Measurements from ENCODE around the gene EGFL6. TPM values are rescaled to one million over a fixed set of nuclear protein-coding genes. Genes with fewer than 3 reads are reported as not detected.

The EGFL6 gene
- total and polyA plus RNA-seq, 2 experiments from 2014 or later = 116 to 131 TPM

DNA sequence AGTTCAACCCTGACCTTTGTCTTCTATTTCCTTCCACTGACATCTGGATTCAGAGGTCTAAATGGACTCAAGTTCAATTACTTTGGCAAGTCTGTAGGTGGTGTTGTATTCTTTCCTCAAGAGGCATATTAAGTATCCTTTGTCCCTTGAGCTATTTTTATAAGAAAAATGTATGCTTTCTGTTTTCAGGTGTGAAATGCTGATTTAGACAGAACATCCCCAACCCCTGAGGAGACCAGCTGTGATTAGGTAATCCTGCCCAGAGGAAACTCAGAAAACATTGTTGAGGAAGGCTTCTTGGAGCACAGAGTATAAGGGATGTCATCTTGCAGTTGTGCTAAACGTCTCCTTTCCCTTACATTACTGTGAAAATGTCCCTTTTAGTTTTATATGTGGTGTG is 46.6 kb upstream of the EGFL6 start:
- 53% methylated on average over 1 of the region's 1 CpG for WGBS (ENCODE audit: low lambda C conversion rate, missing lambda C conversion rate)
- no peaks in the 10 kb centered on the region for H3K36me3 ChIP-seq (replicated peaks; ENCODE audit: insufficient read depth, low read depth)
- no peaks in the 10 kb centered on the region for H3K27me3 ChIP-seq
- DNase-seq (ENCODE audit: low spot score) = no peak
- H3K79me2 ChIP-seq = no peaks in the 10 kb centered on the region
- H2AFZ ChIP-seq = no peak overlapping the region
- no peaks in the 10 kb centered on the region for H4K20me1 ChIP-seq (ENCODE audit: insufficient read depth, poor library complexity, severe bottlenecking)
- H3K27ac ChIP-seq = no peak overlapping the region
- no peaks in the 10 kb centered on the region for H3K9me3 ChIP-seq (ENCODE audit: low read depth)
- no peaks in the 10 kb centered on the region for H3K4me1 ChIP-seq (ENCODE audit: insufficient read depth)
- no peak overlapping the region for H3K4me3 ChIP-seq
- no peak overlapping the region for H3K4me2 ChIP-seq
- H3K9me2 ChIP-seq (replicated peaks; ENCODE audit: insufficient read depth) = no peaks in the 10 kb centered on the region
- no peak for TF ChIP-seq EZH2 (IDR thresholded peaks at IDR 0.05; ENCODE audit: borderline replicate concordance)
- TF ChIP-seq, protein P1, sequence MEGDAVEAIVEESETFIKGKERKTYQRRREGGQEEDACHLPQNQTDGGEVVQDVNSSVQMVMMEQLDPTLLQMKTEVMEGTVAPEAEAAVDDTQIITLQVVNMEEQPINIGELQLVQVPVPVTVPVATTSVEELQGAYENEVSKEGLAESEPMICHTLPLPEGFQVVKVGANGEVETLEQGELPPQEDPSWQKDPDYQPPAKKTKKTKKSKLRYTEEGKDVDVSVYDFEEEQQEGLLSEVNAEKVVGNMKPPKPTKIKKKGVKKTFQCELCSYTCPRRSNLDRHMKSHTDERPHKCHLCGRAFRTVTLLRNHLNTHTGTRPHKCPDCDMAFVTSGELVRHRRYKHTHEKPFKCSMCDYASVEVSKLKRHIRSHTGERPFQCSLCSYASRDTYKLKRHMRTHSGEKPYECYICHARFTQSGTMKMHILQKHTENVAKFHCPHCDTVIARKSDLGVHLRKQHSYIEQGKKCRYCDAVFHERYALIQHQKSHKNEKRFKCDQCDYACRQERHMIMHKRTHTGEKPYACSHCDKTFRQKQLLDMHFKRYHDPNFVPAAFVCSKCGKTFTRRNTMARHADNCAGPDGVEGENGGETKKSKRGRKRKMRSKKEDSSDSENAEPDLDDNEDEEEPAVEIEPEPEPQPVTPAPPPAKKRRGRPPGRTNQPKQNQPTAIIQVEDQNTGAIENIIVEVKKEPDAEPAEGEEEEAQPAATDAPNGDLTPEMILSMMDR (IDR thresholded peaks at IDR 0.05; ENCODE audit: poor library complexity) = peak; percentile 16
- no peak for TF ChIP-seq EZH2phosphoT487 (IDR thresholded peaks at IDR 0.05; ENCODE audit: low read depth, severe bottlenecking, unreplicated experiment)

DNA sequence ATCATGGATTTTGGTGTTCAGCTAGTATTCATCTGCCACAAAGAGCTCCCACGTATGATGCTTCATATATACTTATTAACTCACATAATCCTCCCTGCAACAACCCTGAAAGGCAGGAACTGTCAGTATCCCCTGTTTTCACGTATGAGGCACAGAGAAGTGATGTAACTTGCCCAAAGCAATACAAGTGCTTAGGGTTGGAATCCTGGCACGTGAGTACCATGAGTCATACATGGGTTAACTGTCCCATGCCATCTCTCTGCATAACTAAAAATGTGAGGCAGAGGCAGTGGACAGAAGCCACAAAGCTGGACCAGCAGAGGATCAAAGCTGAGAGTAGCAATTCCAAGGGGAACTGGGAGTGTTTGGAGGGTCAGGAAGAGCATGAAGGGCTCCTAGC is 35.7 kb upstream of the EGFL6 start:
- Histone ChIP-seq H3K79me2 (no peaks in the 10 kb centered on the region), H3K27ac (no peak overlapping the region), H3K36me3 (replicated peaks; ENCODE audit: insufficient read depth, low read depth) (no peaks in the 10 kb centered on the region), H4K20me1 (ENCODE audit: insufficient read depth, poor library complexity, severe bottlenecking) (no peaks in the 10 kb centered on the region), H3K4me3 (no peak overlapping the region), H3K9me3 (ENCODE audit: low read depth) (no peaks in the 10 kb centered on the region), H3K9me2 (replicated peaks; ENCODE audit: insufficient read depth) (no peaks in the 10 kb centered on the region), H2AFZ (no peak overlapping the region), H3K27me3 (no peaks in the 10 kb centered on the region), H3K4me2 (no peak overlapping the region), H3K4me1 (ENCODE audit: insufficient read depth) (no peaks in the 10 kb centered on the region)
- no peak for DNase-seq (ENCODE audit: low spot score)
- WGBS (ENCODE audit: low lambda C conversion rate, missing lambda C conversion rate) = 45% methylated on average over 3 of the region's 3 CpGs
- TF ChIP-seq EZH2 (IDR thresholded peaks at IDR 0.05; ENCODE audit: borderline replicate concordance) = no peak
- TF ChIP-seq, protein P1 (IDR thresholded peaks at IDR 0.05; ENCODE audit: poor library complexity) = no peak
- no peak for TF ChIP-seq EZH2phosphoT487 (IDR thresholded peaks at IDR 0.05; ENCODE audit: low read depth, severe bottlenecking, unreplicated experiment)

DNA sequence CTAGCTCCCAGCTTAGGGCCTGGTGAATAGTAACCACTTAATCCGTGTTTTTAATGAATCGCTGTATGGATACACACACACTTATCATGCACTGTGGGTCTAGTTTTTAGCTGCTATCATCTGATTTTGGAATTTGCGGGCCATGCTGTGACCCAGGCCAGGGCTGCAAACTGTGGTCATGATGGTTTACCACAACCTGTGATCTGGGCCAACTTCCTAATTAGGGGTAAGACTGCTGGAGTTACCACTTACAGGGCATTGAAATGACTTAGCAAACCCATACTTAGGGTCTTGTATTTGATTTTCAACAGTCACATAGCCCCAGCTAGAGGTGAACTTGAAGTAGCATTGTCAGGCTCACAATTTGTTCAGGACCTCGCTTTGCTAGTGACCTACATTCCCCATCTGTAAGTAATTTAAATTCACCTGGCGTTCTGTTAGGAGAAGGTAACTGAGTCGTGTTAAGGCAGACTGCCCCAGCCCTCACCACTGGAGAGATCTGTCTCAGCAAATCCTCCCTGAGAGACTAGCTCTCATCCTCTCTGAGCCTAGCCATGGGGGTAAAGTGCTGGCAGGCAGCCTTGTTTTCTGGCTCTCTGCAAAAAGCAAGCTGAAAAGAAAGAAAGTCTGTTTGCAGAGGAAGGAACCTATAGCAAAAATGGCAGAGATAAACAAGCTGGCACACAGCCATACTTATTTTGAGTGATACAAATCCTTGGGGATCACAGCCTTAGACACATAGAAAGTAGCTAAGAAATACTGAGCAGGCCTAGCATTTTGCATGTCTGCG is 33.8 kb upstream of the EGFL6 start:
- no peaks in the 10 kb centered on the region for H3K79me2 ChIP-seq

More for the DNA sequence above, 33.8 kb upstream of the EGFL6 start:
- H3K27me3 ChIP-seq = no peaks in the 10 kb centered on the region
- no peaks in the 10 kb centered on the region for H3K36me3 ChIP-seq (replicated peaks; ENCODE audit: insufficient read depth, low read depth)
- no peak overlapping the region for H3K4me2 ChIP-seq
- no peaks in the 10 kb centered on the region for H4K20me1 ChIP-seq (ENCODE audit: insufficient read depth, poor library complexity, severe bottlenecking)
- H3K9me2 ChIP-seq (replicated peaks; ENCODE audit: insufficient read depth) = no peaks in the 10 kb centered on the region
- WGBS (ENCODE audit: low lambda C conversion rate, missing lambda C conversion rate) = 78% methylated on average over 7 of the region's 7 CpGs
- no peaks in the 10 kb centered on the region for H3K4me1 ChIP-seq (ENCODE audit: insufficient read depth)
- H3K27ac ChIP-seq = no peak overlapping the region
- no peak overlapping the region for H2AFZ ChIP-seq
- no peak for TF ChIP-seq EZH2 (IDR thresholded peaks at IDR 0.05; ENCODE audit: borderline replicate concordance)
- TF ChIP-seq EZH2phosphoT487 (IDR thresholded peaks at IDR 0.05; ENCODE audit: low read depth, severe bottlenecking, unreplicated experiment) = no peak
- TF ChIP-seq, protein P1 (IDR thresholded peaks at IDR 0.05; ENCODE audit: poor library complexity) = no peak
- no peak for DNase-seq (ENCODE audit: low spot score)
- no peaks in the 10 kb centered on the region for H3K9me3 ChIP-seq (ENCODE audit: low read depth)
- no peak overlapping the region for H3K4me3 ChIP-seq

All from hepatocyte (in vitro differentiated cells).